OCI-LY7 (cell line): ENCODE measurements around the gene DBI. TPM values are rescaled to one million over a fixed set of nuclear protein-coding genes. Genes with fewer than 3 reads are reported as not detected.

Experiments
- BruUV-seq: library from RNA; stranded (reverse); fragments of 400-500 nt; replicated peaks from 2 replicates; lab custom pipeline; 2021; lab: Mats Ljungman, UMichigan
- CTCF ChIA-PET: fragments of 300-600 bp; sonication (Branson Sonifier 250); formaldehyde crosslinking; loops from one replicate; lab custom pipeline; 2022; ENCODE audit warnings: antibody characterized with exemption; ENCODE audit not compliant: unreplicated experiment; lab: Charles Lee
- POLR2A ChIA-PET: fragments of 300-600 bp; sonication (Branson Sonifier 250); formaldehyde crosslinking; loops from one replicate; lab custom pipeline; 2022; ENCODE audit warnings: antibody characterized with exemption; lab: Charles Lee
- DNase-seq: peaks from one replicate; pipeline ENCODE4 v3.0.0-alpha.2; 2015; ENCODE audit warnings: low spot score
- H2AFZ ChIP-seq: fragments of 200-600 bp; sonication (generic), shearing (Covaris generic); 2 replicates; pipeline ENCODE4 v1.6.1; 2014; ENCODE audit warnings: mild to moderate bottlenecking, antibody characterized with exemption, low read length, moderate library complexity
- H3K27ac ChIP-seq: fragments of 200-600 bp; sonication (generic); 2 replicates; pipeline ENCODE4 v1.5.1; 2014; ENCODE audit warnings: mixed run types, low read depth, mild to moderate bottlenecking, moderate library complexity, low read length, inconsistent platforms; ENCODE audit not compliant: poor library complexity, severe bottlenecking
- H3K36me3 ChIP-seq: fragments of 200-600 bp; sonication (generic); 2 replicates; pipeline ENCODE4 v1.6.1; 2014; ENCODE audit warnings: mild to moderate bottlenecking, antibody characterized with exemption, low read length, moderate library complexity, mixed read lengths; ENCODE audit not compliant: insufficient read depth
- H3K4me1 ChIP-seq: fragments of 200-600 bp; sonication (generic); 2 replicates; pipeline ENCODE4 v1.5.1; 2014; ENCODE audit warnings: mild to moderate bottlenecking, low read length; ENCODE audit not compliant: insufficient read depth, poor library complexity, severe bottlenecking
- H3K4me2 ChIP-seq: fragments of 200-600 bp; sonication (generic); 2 replicates; pipeline ENCODE4 v1.6.1; 2014; ENCODE audit warnings: mild to moderate bottlenecking, low read length
- H3K4me3 ChIP-seq: fragments of 200-600 bp; sonication (generic); 2 replicates; pipeline ENCODE4 v1.5.1; 2014; ENCODE audit warnings: mild to moderate bottlenecking, low read depth, low read length; ENCODE audit not compliant: poor library complexity, severe bottlenecking
- H3K79me2 ChIP-seq: fragments of 200-600 bp; sonication (generic); 2 replicates; pipeline ENCODE4 v1.6.1; 2016; ENCODE audit warnings: low read depth, mild to moderate bottlenecking, low read length, moderate library complexity, mixed read lengths; ENCODE audit not compliant: insufficient read depth
- H3K9me2 ChIP-seq: fragments of 200-600 bp; sonication (generic); 2 replicates; pipeline ENCODE4 v1.6.1; 2016; ENCODE audit warnings: mild to moderate bottlenecking, low read length, mixed read lengths; ENCODE audit not compliant: insufficient read depth
- H3K9me3 ChIP-seq: fragments of 200-600 bp; sonication (generic); 2 replicates; pipeline ENCODE4 v1.6.1; 2014; ENCODE audit warnings: mild to moderate bottlenecking, mixed run types, low read length, mixed read lengths
- H4K20me1 ChIP-seq: fragments of 200-600 bp; sonication (generic); 2 replicates; pipeline ENCODE4 v1.6.1; 2014; ENCODE audit warnings: mild to moderate bottlenecking, antibody characterized with exemption, low read length, moderate library complexity, mixed read lengths; ENCODE audit not compliant: insufficient read depth
- CTCF ChIP-seq: fragments of 200-600 bp; sonication (generic); conservative IDR thresholded peaks from 2 replicates; pipeline ENCODE4 v1.5.1; 2014; ENCODE audit warnings: mild to moderate bottlenecking, antibody characterized with exemption, low read length, moderate library complexity, mixed read lengths
- EZH2phosphoT487 ChIP-seq: fragments of 200-600 bp; sonication (generic); IDR thresholded peaks from 2 replicates; pipeline ENCODE4 v1.6.1; 2018; ENCODE audit warnings: low read depth, borderline replicate concordance, mild to moderate bottlenecking, mixed run types, antibody characterized with exemption, low read length, moderate library complexity, mixed read lengths
- intact Hi-C: fragments of 100-400 bp; cut with micrococcal nuclease; formaldehyde crosslinking; loops from one replicate; pipeline ENCODE4 v1.10.0; 2022; ENCODE audit not compliant: unreplicated experiment
- total RNA-seq, 2 experiments: library from RNA; depleted of rRNA in 1 of 2; stranded (reverse); fragments of >200 nt in 1 of 2; shearing (Covaris generic) in 1 of 2; gene quantifications; 2 replicates each; pipeline ENCODE4 v1.2.3, GENCODE V29; 2014 to 2022

Gene DBI
- total RNA-seq, 2 experiments from 2014 or later: 293 to 309 TPM

- Histone ChIP-seq H3K36me3 (no peaks in the 10 kb centered on the region), H3K9me3 (0 out of 2 replicates have a peak, but pooled peaks cover 9% of the 10 kb centered on the region), H2AFZ (no peak overlapping the region), H3K79me2 (no peaks in the 10 kb centered on the region), H3K27ac (no peak overlapping the region), H4K20me1 (no peaks in the 10 kb centered on the region), H3K4me2 (no peak overlapping the region), H3K9me2 (no peaks in the 10 kb centered on the region), H3K4me1 (peaks cover 17% of the 10 kb centered on the region), H3K4me3 (no peak overlapping the region)
- intact Hi-C loops: no loop called here
- BruUV-seq: no TSS peak
- CTCF ChIA-PET: interaction anchor here (0.7 kb wide), 1 partner anchor 56 kb away, joined by 4 read pairs; no protein-coding TSS in a partner anchor
- TF ChIP-seq CTCF (no peak), EZH2phosphoT487 (no peak)
- no peak for DNase-seq
- POLR2A ChIA-PET: interaction anchor here (0.7 kb wide), 1 partner anchor 586 kb away, joined by 3 read pairs; no protein-coding TSS in a partner anchor
Measured at GRCh38 chr2:119419803-119420508, 53.2 kb downstream of the DBI start.

- H3K79me2 ChIP-seq: no peaks in the 10 kb centered on the region
- no peaks in the 10 kb centered on the region for H3K9me2 ChIP-seq
- TF ChIP-seq EZH2phosphoT487: no peak
- peaks cover 4% of the 10 kb centered on the region for H3K4me1 ChIP-seq
- H3K4me2 ChIP-seq: no peak overlapping the region
- H3K36me3 ChIP-seq: no peaks in the 10 kb centered on the region
- H3K4me3 ChIP-seq: no peak overlapping the region
- no peak overlapping the region for H3K27ac ChIP-seq
- H3K9me3 ChIP-seq: 0 out of 2 replicates have a peak, but pooled peaks cover 9% of the 10 kb centered on the region
- no peak overlapping the region for H2AFZ ChIP-seq
- no peak for DNase-seq
- H4K20me1 ChIP-seq: no peaks in the 10 kb centered on the region
- ChIA-PET POLR2A (no interaction called here), CTCF (no interaction called here)
- BruUV-seq: no TSS peak
- intact Hi-C loops: no loop called here
Measured at GRCh38 chr2:119421304-119421703, 54.5 kb downstream of the DBI start.

GRCh38 chr2:119421741-119422140, 55.0 kb downstream of the DBI start:
- DNase-seq: no peak
- BruUV-seq: no TSS peak
- Histone ChIP-seq H3K4me1 (no peaks in the 10 kb centered on the region), H3K4me3 (no peak overlapping the region), H3K79me2 (no peaks in the 10 kb centered on the region), H3K9me2 (no peaks in the 10 kb centered on the region), H3K9me3 (0 out of 2 replicates have a peak, but pooled peaks cover 9% of the 10 kb centered on the region), H3K4me2 (no peak overlapping the region), H3K27ac (no peak overlapping the region), H4K20me1 (no peaks in the 10 kb centered on the region), H3K36me3 (no peaks in the 10 kb centered on the region), H2AFZ (no peak overlapping the region)
- POLR2A ChIA-PET: no interaction called here
- intact Hi-C loops: no loop called here
- no peak for TF ChIP-seq CTCF
- TF ChIP-seq EZH2phosphoT487: no peak
- CTCF ChIA-PET: no interaction called here

Other genes starting within 250 kb of the DBI start
- gene C1QL2, start 208.2 kb upstream of the DBI start, total RNA-seq (2014; rRNA removed; shearing (Covaris generic)): not detected in 2 replicates
- gene C1QL2, start 208.2 kb upstream of the DBI start, total RNA-seq (2022): not detected in 2 replicates
- not detected in 2 replicates for gene STEAP3, start 143.1 kb upstream of the DBI start, total RNA-seq (2014; rRNA removed; shearing (Covaris generic))
- gene STEAP3, start 143.1 kb upstream of the DBI start, total RNA-seq (2022): not detected in 2 replicates
- gene C2orf76, start 143 bp upstream of the DBI start, total RNA-seq (2014; rRNA removed; shearing (Covaris generic)): 14.2 and 15.4 TPM in 2 replicates
- 17.7 and 22.5 TPM in 2 replicates for gene C2orf76, start 143 bp upstream of the DBI start, total RNA-seq (2022)
- gene TMEM37, start 64.9 kb downstream of the DBI start, total RNA-seq (2014; rRNA removed; shearing (Covaris generic)): not detected in 2 replicates
- gene TMEM37, start 64.9 kb downstream of the DBI start, total RNA-seq (2022): not detected in 2 replicates
- gene SCTR, start 157.5 kb downstream of the DBI start, total RNA-seq (2014; rRNA removed; shearing (Covaris generic)): not detected in 2 replicates
- gene SCTR, start 157.5 kb downstream of the DBI start, total RNA-seq (2022): not detected in 2 replicates
- not detected in 2 replicates for gene CFAP221, start 177.5 kb downstream of the DBI start, total RNA-seq (2014; rRNA removed; shearing (Covaris generic))
- gene CFAP221, start 177.5 kb downstream of the DBI start, total RNA-seq (2022): not detected in 2 replicates